Smooth muscle cell (in vitro differentiated cells): ENCODE data around the gene PLEKHA4. TPM values are rescaled to one million over a fixed set of nuclear protein-coding genes. Genes with fewer than 3 reads are reported as not detected.
"Not testable (repeated sequence)": the region's sequence is repeated elsewhere in the genome, so short reads cannot be mapped to it uniquely, and the experiment has no call there.

Experiments
- DNase-seq: peaks from one replicate; lab custom pipeline; 2025; ENCODE audit not compliant: unreplicated experiment; lab: John Stamatoyannopoulos, UW
- H2AFZ ChIP-seq: fragments of 200-600 bp; sonication (generic); 2 replicates; pipeline ENCODE4 v1.6.0; 2016; ENCODE audit warnings: antibody characterized with exemption, low read depth, mild to moderate bottlenecking
- H3F3A ChIP-seq: fragments of 200-600 bp; sonication (generic); 2 replicates; pipeline ENCODE4 v1.6.0; 2017; ENCODE audit warnings: antibody characterized with exemption, low read depth
- H3K27ac ChIP-seq: fragments of 200-600 bp; sonication (generic); 2 replicates; pipeline ENCODE4 v1.5.1; 2016; ENCODE audit warnings: low read depth, mild to moderate bottlenecking
- H3K27me3 ChIP-seq: fragments of 200-600 bp; sonication (generic); 2 replicates; pipeline ENCODE4 v1.6.1; 2016; ENCODE audit warnings: low read depth, mild to moderate bottlenecking
- H3K36me3 ChIP-seq: fragments of 200-600 bp; sonication (generic); 2 replicates; pipeline ENCODE4 v1.5.1; 2016; ENCODE audit warnings: low read depth
- H3K4me1 ChIP-seq: fragments of 200-600 bp; sonication (generic); 2 replicates; pipeline ENCODE4 v1.5.1; 2016; ENCODE audit warnings: low read depth
- H3K4me2 ChIP-seq: fragments of 200-600 bp; sonication (generic); 2 replicates; pipeline ENCODE4 v1.6.0; 2016; ENCODE audit warnings: mild to moderate bottlenecking
- H3K4me3 ChIP-seq: fragments of 200-600 bp; sonication (generic); 2 replicates; pipeline ENCODE4 v1.5.1; 2016; ENCODE audit warnings: mild to moderate bottlenecking
- H3K79me2 ChIP-seq: fragments of 200-600 bp; sonication (generic); 2 replicates; pipeline ENCODE4 v1.6.0; 2016; ENCODE audit warnings: low read depth, mild to moderate bottlenecking
- H3K9ac ChIP-seq: fragments of 200-600 bp; sonication (generic); 2 replicates; pipeline ENCODE4 v1.6.0; 2016; ENCODE audit warnings: low read depth
- H3K9me3 ChIP-seq: fragments of 200-600 bp; sonication (generic); replicated peaks from 2 replicates; pipeline ENCODE4 v1.5.1; 2016; ENCODE audit warnings: low read depth
- H4K20me1 ChIP-seq: fragments of 200-600 bp; sonication (generic); 2 replicates; pipeline ENCODE4 v1.6.0; 2016; ENCODE audit warnings: low read depth
- CTCF ChIP-seq: fragments of 200-600 bp; sonication (generic); IDR thresholded peaks from 2 replicates; pipeline ENCODE4 v1.5.1; 2017; ENCODE audit warnings: borderline replicate concordance, mild to moderate bottlenecking, antibody characterized with exemption; ENCODE audit not compliant: insufficient read depth, poor library complexity, severe bottlenecking
- WGBS: methylation state at CpG from one replicate; pipeline ENCODE4 v1.1.7; 2016; ENCODE audit warnings: low lambda C conversion rate; 5-methylcytosine and 5-hydroxymethylcytosine counted together
- polyA plus RNA-seq: library from polyadenylated mRNA; unstranded; fragments of >200 nt; fragmentation: Nextera tagmentation; extraction: Ambion mirVana; gene quantifications from 2 replicates; pipeline ENCODE4 v1.2.1, GENCODE V29; 2016
- small RNA-seq: library from RNA; depleted of rRNA; stranded (forward); fragments of <200 nt; gene quantifications from one replicate; pipeline ENCODE3, GENCODE V24; 2014
- total RNA-seq: library from RNA; depleted of rRNA; stranded (reverse); fragments of >200 nt; gene quantifications from 2 replicates; pipeline ENCODE4 v1.2.3, GENCODE V29; 2014

Gene PLEKHA4
- total and polyA plus RNA-seq, 2 experiments from 2014 or later: 4.4 to 39.2 TPM

GRCh38 chr19:48795055-48795684 is 73.2 kb downstream of the PLEKHA4 start:
- no peaks in the 10 kb centered on the region for H3K9me3 ChIP-seq
- WGBS: 7% methylated on average over 38 of the region's 38 CpGs
- H3F3A ChIP-seq: no peaks in the 10 kb centered on the region
- H3K4me2 ChIP-seq: peak overlapping the region; percentile 77
- no peaks in the 10 kb centered on the region for H3K79me2 ChIP-seq
- peak overlapping the region; percentile 60 for H3K4me3 ChIP-seq
- no peaks in the 10 kb centered on the region for H4K20me1 ChIP-seq
- H3K27ac ChIP-seq: peak overlapping the region; percentile 61
- peak overlapping the region; percentile 46 for H3K9ac ChIP-seq
- DNase-seq: peak; percentile 91
- no peaks in the 10 kb centered on the region for H3K27me3 ChIP-seq
- no peaks in the 10 kb centered on the region for H3K36me3 ChIP-seq
- TF ChIP-seq CTCF: peak; percentile 97
- peaks cover 5% of the 10 kb centered on the region for H3K4me1 ChIP-seq
- H2AFZ ChIP-seq: peak overlapping the region; percentile 6

DNA sequence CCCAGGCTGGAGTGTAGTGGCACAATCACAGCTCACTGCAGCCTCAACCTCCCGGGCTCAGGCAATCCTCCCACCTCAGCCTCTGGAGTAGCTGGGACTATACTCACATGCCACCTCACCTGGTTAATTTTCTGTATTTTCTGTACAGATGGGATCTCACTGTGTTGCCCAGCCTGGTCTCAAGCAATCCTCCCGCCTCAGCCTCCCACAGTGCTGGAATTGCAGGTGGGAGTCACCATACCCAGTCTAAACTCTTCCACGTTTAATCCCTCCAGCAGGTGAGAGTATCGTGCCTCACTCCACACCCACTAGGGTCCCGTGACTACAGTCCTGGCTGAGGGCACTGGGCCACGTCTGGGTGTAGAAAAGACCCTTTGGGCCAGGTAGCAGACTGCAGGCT is 74.1 kb downstream of the PLEKHA4 start:
- peaks cover 3% of the 10 kb centered on the region for H3K4me1 ChIP-seq
- no peak overlapping the region for H2AFZ ChIP-seq
- no peak overlapping the region for H3K27ac ChIP-seq
- H3K79me2 ChIP-seq: no peaks in the 10 kb centered on the region
- no peaks in the 10 kb centered on the region for H3K36me3 ChIP-seq
- no peak overlapping the region for H3K4me3 ChIP-seq
- no peaks in the 10 kb centered on the region for H3K27me3 ChIP-seq
- TF ChIP-seq CTCF: no peak
- no peak overlapping the region for H3K4me2 ChIP-seq
- H4K20me1 ChIP-seq: no peaks in the 10 kb centered on the region
- no peak overlapping the region for H3K9ac ChIP-seq
- 93% methylated on average over 6 of the region's 6 CpGs for WGBS
- DNase-seq: no peak
- no peaks in the 10 kb centered on the region for H3K9me3 ChIP-seq
- no peaks in the 10 kb centered on the region for H3F3A ChIP-seq

GRCh38 chr19:48793271-48793670 is 75.1 kb downstream of the PLEKHA4 start:
- H3F3A ChIP-seq: no peaks in the 10 kb centered on the region
- whole genome bisulfite sequencing: 81% methylated on average over 8 of the region's 8 CpGs

DNA sequence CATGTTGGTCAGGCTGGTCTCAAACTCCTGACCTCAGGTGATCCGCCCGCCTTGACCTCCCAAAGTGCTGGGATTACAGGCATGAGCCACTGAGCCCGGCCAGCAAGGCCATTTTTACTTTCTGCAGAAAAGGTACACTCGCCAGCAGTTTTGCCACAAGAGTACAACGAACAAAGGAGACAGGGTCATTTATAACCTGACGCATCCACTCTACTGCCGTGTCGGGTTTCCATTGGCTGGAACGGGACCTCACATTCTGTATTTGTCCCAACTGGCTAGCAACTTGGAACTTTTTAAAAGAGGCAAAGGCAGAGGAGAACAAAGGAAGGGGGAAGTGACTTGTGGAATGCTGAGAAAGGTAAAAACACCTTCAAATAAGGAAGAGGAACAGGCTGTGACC is 81.1 kb downstream of the PLEKHA4 start:
- not testable (repeated sequence) for H3K4me1 ChIP-seq, H3K4me3 ChIP-seq, H3K9me3 ChIP-seq, H3F3A ChIP-seq, H3K79me2 ChIP-seq, H3K36me3 ChIP-seq, H3K4me2 ChIP-seq, H4K20me1 ChIP-seq, H3K27ac ChIP-seq, H3K27me3 ChIP-seq, DNase-seq, H3K9ac ChIP-seq, H2AFZ ChIP-seq
- 90% methylated on average over 9 of the region's 9 CpGs for WGBS

More at GRCh38 chr19:48793271-48793670, 75.1 kb downstream of the PLEKHA4 start:
- TF ChIP-seq CTCF: no peak
- Histone ChIP-seq H3K36me3 (no peaks in the 10 kb centered on the region), H2AFZ (no peak overlapping the region), H3K27me3 (no peaks in the 10 kb centered on the region), H3K9me3 (no peaks in the 10 kb centered on the region), H3K27ac (no peak overlapping the region), H3K4me2 (no peak overlapping the region), H3K4me3 (no peak overlapping the region), H4K20me1 (no peaks in the 10 kb centered on the region), H3K79me2 (no peaks in the 10 kb centered on the region), H3K4me1 (no peaks in the 10 kb centered on the region), H3K9ac (no peak overlapping the region)
- no peak for DNase-seq

Small RNA genes lying within 50 kb of the gene (small RNA-seq; reads per million reads assigned to genes)
- gene RNU6-317P: not detected

Other genes starting within 250 kb of the PLEKHA4 start
Only the 30 nearest of the 32 such genes appear.
- gene DBP, start 231.2 kb downstream of the PLEKHA4 start, total RNA-seq: 3.5 and 4.5 TPM in 2 replicates
- 6.9 and 11.3 TPM in 2 replicates for gene DBP, start 231.2 kb downstream of the PLEKHA4 start, polyA plus RNA-seq
- 0.09 and 1.7 TPM in 2 replicates for gene CA11, start 222.4 kb downstream of the PLEKHA4 start, total RNA-seq
- gene CA11, start 222.4 kb downstream of the PLEKHA4 start, polyA plus RNA-seq: 6.9 and 9.5 TPM in 2 replicates
- gene NTN5, start 195.6 kb downstream of the PLEKHA4 start, total RNA-seq: not detected in 2 replicates
- gene NTN5, start 195.6 kb downstream of the PLEKHA4 start, polyA plus RNA-seq: 0.22 TPM in 1 of 2 replicates, not detected in the other
- gene FUT2, start 172.6 kb downstream of the PLEKHA4 start, total RNA-seq: 0.27 and 1.1 TPM in 2 replicates
- 0.18 and 0.54 TPM in 2 replicates for gene FUT2, start 172.6 kb downstream of the PLEKHA4 start, polyA plus RNA-seq
- 0.22 and 0.58 TPM in 2 replicates for gene MAMSTR, start 148.9 kb downstream of the PLEKHA4 start, total RNA-seq
- gene MAMSTR, start 148.9 kb downstream of the PLEKHA4 start, polyA plus RNA-seq: 3.2 and 3.9 TPM in 2 replicates
- 0.27 and 0.81 TPM in 2 replicates for gene RASIP1, start 128.0 kb downstream of the PLEKHA4 start, total RNA-seq
- 2.7 and 3.5 TPM in 2 replicates for gene RASIP1, start 128.0 kb downstream of the PLEKHA4 start, polyA plus RNA-seq
- 0.45 TPM in 1 of 2 replicates, not detected in the other for gene IZUMO1, start 121.7 kb downstream of the PLEKHA4 start, total RNA-seq
- gene IZUMO1, start 121.7 kb downstream of the PLEKHA4 start, polyA plus RNA-seq: not detected in 2 replicates
- 0.58 TPM in 2 replicates for gene FUT1, start 116.0 kb downstream of the PLEKHA4 start, total RNA-seq
- 0.51 and 1.8 TPM in 2 replicates for gene FUT1, start 116.0 kb downstream of the PLEKHA4 start, polyA plus RNA-seq
- gene FGF21, start 113.1 kb downstream of the PLEKHA4 start, total RNA-seq: not detected in 2 replicates
- not detected in 2 replicates for gene FGF21, start 113.1 kb downstream of the PLEKHA4 start, polyA plus RNA-seq
- 11.8 and 24.9 TPM in 2 replicates for gene BCAT2, start 57.6 kb downstream of the PLEKHA4 start, total RNA-seq
- gene BCAT2, start 57.6 kb downstream of the PLEKHA4 start, polyA plus RNA-seq: 30.9 and 45.4 TPM in 2 replicates
- gene HSD17B14, start 32.1 kb downstream of the PLEKHA4 start, total RNA-seq: 14.8 and 19.3 TPM in 2 replicates
- 16.4 and 16.9 TPM in 2 replicates for gene HSD17B14, start 32.1 kb downstream of the PLEKHA4 start, polyA plus RNA-seq
- 88.5 and 99.3 TPM in 2 replicates for gene PPP1R15A, start 3.8 kb upstream of the PLEKHA4 start, total RNA-seq
- 339 and 357 TPM in 2 replicates for gene PPP1R15A, start 3.8 kb upstream of the PLEKHA4 start, polyA plus RNA-seq
- 0.18 TPM in 1 of 2 replicates, not detected in the other for gene TULP2, start 30.1 kb upstream of the PLEKHA4 start, total RNA-seq
- 1.2 and 1.8 TPM in 2 replicates for gene TULP2, start 30.1 kb upstream of the PLEKHA4 start, polyA plus RNA-seq
- gene NUCB1, start 31.7 kb upstream of the PLEKHA4 start, total RNA-seq: 146 and 221 TPM in 2 replicates
- 292 and 329 TPM in 2 replicates for gene NUCB1, start 31.7 kb upstream of the PLEKHA4 start, polyA plus RNA-seq
- gene DHDH, start 65.1 kb upstream of the PLEKHA4 start, total RNA-seq: 0.27 TPM in 1 of 2 replicates, not detected in the other
- 0.87 and 1.0 TPM in 2 replicates for gene DHDH, start 65.1 kb upstream of the PLEKHA4 start, polyA plus RNA-seq
- gene BAX, start 86.3 kb upstream of the PLEKHA4 start, total RNA-seq: 42.8 and 124 TPM in 2 replicates
- gene BAX, start 86.3 kb upstream of the PLEKHA4 start, polyA plus RNA-seq: 153 and 185 TPM in 2 replicates
- 5,371 and 5,904 TPM in 2 replicates for gene FTL, start 96.7 kb upstream of the PLEKHA4 start, total RNA-seq
- 11,768 and 12,053 TPM in 2 replicates for gene FTL, start 96.7 kb upstream of the PLEKHA4 start, polyA plus RNA-seq
- gene GYS1, start 124.7 kb upstream of the PLEKHA4 start, total RNA-seq: 40.8 and 58.1 TPM in 2 replicates
- gene GYS1, start 124.7 kb upstream of the PLEKHA4 start, polyA plus RNA-seq: 75.2 and 82.6 TPM in 2 replicates
- 74.3 and 89.4 TPM in 2 replicates for gene RUVBL2, start 125.3 kb upstream of the PLEKHA4 start, total RNA-seq
- gene RUVBL2, start 125.3 kb upstream of the PLEKHA4 start, polyA plus RNA-seq: 117 and 123 TPM in 2 replicates
- gene LHB, start 148.5 kb upstream of the PLEKHA4 start, total RNA-seq: not detected in 2 replicates
- gene LHB, start 148.5 kb upstream of the PLEKHA4 start, polyA plus RNA-seq: 0.39 TPM in 1 of 2 replicates, not detected in the other
- not detected in 2 replicates for gene CGB3, start 155.7 kb upstream of the PLEKHA4 start, total RNA-seq
- 0.45 and 1.8 TPM in 2 replicates for gene CGB3, start 155.7 kb upstream of the PLEKHA4 start, polyA plus RNA-seq
- 2.3 TPM in 1 of 2 replicates, not detected in the other for gene CGB2, start 163.3 kb upstream of the PLEKHA4 start, total RNA-seq
- gene CGB2, start 163.3 kb upstream of the PLEKHA4 start, polyA plus RNA-seq: 1.3 TPM in 1 of 2 replicates, not detected in the other
- gene CGB1, start 168.3 kb upstream of the PLEKHA4 start, total RNA-seq: not detected in 2 replicates
- gene CGB1, start 168.3 kb upstream of the PLEKHA4 start, polyA plus RNA-seq: not detected in 2 replicates
- 2.5 TPM in 1 of 2 replicates, not detected in the other for gene CGB5, start 175.2 kb upstream of the PLEKHA4 start, total RNA-seq
- 2.0 and 3.4 TPM in 2 replicates for gene CGB5, start 175.2 kb upstream of the PLEKHA4 start, polyA plus RNA-seq
- gene CGB8, start 180.5 kb upstream of the PLEKHA4 start, total RNA-seq: not detected in 2 replicates
- gene CGB8, start 180.5 kb upstream of the PLEKHA4 start, polyA plus RNA-seq: 1.0 and 7.4 TPM in 2 replicates
- 1.3 and 2.0 TPM in 2 replicates for gene CGB7, start 189.1 kb upstream of the PLEKHA4 start, total RNA-seq
- gene CGB7, start 189.1 kb upstream of the PLEKHA4 start, polyA plus RNA-seq: 2.5 and 7.6 TPM in 2 replicates
- gene NTF4, start 196.2 kb upstream of the PLEKHA4 start, total RNA-seq: 1.2 and 1.8 TPM in 2 replicates
- 1.4 and 7.8 TPM in 2 replicates for gene NTF4, start 196.2 kb upstream of the PLEKHA4 start, polyA plus RNA-seq
- not detected in 2 replicates for gene KCNA7, start 204.1 kb upstream of the PLEKHA4 start, total RNA-seq
- 0.08 and 0.18 TPM in 2 replicates for gene KCNA7, start 204.1 kb upstream of the PLEKHA4 start, polyA plus RNA-seq
- 164 and 200 TPM in 2 replicates for gene SNRNP70, start 216.8 kb upstream of the PLEKHA4 start, total RNA-seq
- gene SNRNP70, start 216.8 kb upstream of the PLEKHA4 start, polyA plus RNA-seq: 206 and 216 TPM in 2 replicates
- 11.7 and 16.5 TPM in 2 replicates for gene LIN7B, start 245.8 kb upstream of the PLEKHA4 start, total RNA-seq
- gene LIN7B, start 245.8 kb upstream of the PLEKHA4 start, polyA plus RNA-seq: 24.7 and 30.7 TPM in 2 replicates